Dedifferentiated amniotic fluid mesenchymal stem cell (primary cell): ENCODE measurements around the gene TLE5.
"Not testable (repeated sequence)": the region's sequence is repeated elsewhere in the genome, so short reads cannot be mapped to it uniquely, and the experiment has no call there.

Source experiments
- DNase-seq: peaks from one replicate; pipeline ENCODE4 v3.0.0-alpha.2; 2016; ENCODE audit errors: extremely low spot score

The TLE5 gene

GRCh38 chr19:3025549-3025886, 36.8 kb downstream of the TLE5 start:
- no peak for DNase-seq

GRCh38 chr19:3024870-3025548, 37.3 kb downstream of the TLE5 start:
- no peak for DNase-seq

DNA sequence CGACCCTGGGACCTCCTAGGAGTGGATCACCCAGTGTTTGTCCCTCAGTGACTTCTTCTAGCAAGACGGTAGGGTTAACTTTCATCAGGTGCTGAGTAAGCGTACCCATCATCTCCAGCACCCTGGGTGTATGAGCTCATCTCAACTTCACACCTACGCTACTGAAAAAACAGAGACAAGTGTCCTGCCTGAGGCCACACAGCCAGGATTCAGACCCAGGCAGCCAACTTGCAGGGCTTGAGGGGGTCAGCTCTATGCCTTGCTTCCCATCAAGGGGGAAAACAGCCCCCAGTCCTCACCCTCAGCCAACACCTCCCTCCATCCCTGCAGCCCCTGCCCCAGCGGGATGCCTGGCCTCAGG, 37.8 kb downstream of the TLE5 start:
- no peak for DNase-seq

GRCh38 chr19:3020321-3020960, 41.9 kb downstream of the TLE5 start:
- DNase-seq = no peak

DNA sequence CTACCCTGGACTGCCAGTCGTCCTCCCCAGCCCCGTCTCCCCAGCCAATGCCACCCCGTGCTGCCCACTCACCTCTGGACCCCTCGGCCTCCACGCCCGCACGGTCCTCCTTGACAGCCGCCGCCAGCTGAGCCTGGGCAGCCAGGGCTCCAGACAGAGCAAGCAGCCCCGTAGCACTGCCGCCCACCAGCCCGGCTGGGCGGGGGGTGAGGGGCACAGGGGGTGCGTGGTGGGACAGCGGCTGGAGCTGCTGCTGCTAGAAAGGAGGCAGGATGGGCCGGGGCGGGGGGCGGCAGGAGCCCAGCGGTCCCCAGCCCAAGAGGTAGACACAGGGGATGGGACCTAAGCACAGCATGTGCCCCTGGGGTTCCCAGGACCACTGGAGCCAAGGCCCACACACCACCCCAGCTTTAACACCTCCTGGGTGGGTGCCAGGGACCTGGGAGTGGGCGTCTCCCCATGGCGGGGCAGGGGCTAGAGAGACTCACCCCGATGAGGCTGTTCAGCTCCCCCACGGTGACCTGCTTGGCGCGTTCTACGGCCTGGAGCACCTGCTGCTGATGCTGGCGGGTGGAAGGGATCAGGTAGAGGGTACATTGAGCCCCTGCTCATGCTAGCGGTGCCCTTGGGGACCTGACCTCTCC, 43.0 kb downstream of the TLE5 start:
- DNase-seq = no peak

DNA sequence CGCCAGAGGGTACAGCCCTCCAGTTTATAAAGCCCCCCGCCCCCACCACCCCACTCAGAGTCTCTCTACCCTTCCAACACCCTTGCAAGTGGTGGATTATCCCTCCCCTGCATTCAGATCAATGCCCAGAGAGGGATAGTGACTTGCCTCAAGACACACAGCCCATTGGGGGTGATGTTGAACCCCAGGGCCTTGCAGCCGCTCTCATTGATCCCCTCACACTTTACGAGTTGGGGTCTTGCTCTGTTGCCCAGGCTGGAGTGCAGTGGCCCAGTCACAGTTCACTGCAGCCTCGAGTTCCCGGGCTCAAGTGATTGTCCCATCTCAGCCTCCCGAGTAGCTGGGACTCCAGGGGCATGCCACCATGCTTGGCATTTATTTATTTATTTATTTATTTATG, 44.4 kb downstream of the TLE5 start:
- no peak for DNase-seq

DNA sequence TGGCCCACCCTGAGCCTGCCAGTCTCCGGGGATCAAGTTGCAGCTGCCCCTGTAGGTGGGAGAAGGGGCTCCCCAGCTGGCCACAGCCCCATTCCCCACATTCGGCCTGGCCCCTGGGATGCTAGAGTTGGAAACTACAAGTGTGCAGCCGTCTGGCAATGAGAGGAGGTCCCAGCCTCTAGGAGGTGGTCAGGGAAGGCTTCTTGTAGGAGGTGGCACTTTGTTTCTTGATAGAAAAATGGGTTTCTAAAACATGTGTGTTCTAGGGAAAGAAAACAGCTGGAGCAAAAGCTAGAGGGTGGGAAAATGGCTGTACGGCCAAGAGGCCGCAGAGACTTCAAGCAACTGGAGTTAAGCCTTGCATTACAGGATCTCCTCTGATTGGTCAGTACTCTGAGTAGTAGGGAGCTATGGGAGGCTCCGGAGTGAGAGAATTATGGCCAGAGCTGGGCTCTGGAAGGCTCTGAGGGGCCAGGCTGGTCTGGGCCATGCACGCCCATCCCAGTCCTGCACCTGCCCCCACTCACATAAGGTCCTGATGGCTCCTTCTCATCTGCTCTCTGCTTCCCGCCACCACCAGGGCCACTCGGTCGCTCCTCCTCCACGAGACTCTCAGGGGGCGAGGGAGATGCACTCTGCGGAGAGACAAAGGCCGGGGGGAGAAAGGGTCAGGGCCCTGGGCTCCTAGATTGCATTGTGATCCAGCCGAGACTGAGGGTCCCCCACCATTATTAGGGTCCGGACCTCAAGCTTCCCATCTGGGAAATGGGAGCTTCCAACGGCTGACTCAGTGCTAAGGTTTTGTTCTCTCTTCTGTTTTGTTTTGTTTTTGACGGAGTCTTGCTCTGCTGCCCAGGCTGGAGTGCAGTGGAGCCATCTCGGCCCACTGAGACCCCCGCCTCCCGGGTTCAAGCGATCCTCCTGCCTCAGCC, 46.9 kb downstream of the TLE5 start:
- DNase-seq = no peak

DNA sequence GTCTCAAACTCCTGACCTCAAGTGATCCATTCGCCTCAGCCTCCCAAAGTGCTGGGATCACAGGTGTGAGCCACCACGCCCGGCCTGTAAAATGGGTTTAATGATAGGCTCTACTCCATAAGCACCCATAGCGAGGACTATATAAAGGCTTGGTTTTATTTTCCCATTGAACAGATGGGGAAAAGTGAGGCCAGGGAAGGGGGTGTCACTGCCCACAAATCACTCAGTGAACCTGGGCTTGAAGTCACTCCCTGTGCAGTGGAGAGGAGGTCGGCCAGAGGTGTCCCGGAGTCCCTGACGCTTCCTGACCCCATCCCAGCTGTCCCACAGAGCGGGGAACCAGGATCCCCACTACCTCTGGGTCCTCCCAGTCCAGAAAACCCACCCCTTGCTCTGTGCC, 48.2 kb downstream of the TLE5 start:
- DNase-seq = no peak

DNA sequence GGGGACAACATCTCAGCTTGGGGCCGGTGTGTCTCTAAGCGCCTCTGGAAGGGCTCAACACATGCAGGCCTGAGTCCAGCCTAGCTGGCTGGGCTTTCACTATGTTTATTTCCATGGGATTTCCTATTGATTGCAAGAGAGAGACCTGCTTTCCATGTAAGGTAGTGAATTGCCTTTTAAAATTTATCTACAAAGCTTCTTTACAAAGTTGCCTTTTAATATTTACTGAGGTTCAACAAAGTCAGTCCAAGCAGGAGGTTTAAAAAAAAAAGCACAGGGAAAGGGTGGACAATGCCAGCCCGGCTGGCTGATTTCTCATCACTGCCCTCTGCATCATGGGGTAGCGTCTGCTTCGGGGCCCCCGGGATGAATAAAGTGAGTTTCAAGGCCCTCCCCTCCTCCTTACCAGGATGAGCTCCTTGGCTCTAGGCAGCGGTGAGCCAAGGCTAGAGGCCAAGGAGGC, 49.0 kb downstream of the TLE5 start:
- no peak for DNase-seq

GRCh38 chr19:3012621-3013262, 49.6 kb downstream of the TLE5 start:
- DNase-seq = no peak

- not testable (repeated sequence) for DNase-seq
Measured at GRCh38 chr19:3012059-3012458, 50.2 kb downstream of the TLE5 start.

- DNase-seq = no peak
Measured at GRCh38 chr19:3010871-3011270, 51.4 kb downstream of the TLE5 start.

GRCh38 chr19:3008994-3009393, 53.3 kb downstream of the TLE5 start:
- no peak for DNase-seq

DNA sequence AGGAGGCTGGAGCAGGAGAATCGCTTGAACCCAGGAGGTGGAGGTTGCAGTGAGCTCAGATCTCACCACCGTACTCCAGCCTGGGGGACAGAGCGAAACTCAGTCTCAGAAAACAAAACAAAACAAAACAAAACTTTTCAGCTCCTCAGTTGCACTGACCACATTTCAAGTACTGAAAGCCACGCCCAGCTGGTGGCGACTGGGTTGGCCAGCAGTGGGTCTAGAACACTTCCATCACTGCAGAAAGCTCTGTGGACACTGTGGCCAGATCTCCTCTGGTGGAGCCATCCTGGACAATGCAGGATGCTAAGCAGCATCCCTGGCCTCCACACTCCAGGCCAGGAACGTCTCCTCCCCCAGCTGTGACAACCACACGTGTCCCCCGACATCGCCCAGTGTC, 54.3 kb downstream of the TLE5 start:
- DNase-seq = no peak

DNA sequence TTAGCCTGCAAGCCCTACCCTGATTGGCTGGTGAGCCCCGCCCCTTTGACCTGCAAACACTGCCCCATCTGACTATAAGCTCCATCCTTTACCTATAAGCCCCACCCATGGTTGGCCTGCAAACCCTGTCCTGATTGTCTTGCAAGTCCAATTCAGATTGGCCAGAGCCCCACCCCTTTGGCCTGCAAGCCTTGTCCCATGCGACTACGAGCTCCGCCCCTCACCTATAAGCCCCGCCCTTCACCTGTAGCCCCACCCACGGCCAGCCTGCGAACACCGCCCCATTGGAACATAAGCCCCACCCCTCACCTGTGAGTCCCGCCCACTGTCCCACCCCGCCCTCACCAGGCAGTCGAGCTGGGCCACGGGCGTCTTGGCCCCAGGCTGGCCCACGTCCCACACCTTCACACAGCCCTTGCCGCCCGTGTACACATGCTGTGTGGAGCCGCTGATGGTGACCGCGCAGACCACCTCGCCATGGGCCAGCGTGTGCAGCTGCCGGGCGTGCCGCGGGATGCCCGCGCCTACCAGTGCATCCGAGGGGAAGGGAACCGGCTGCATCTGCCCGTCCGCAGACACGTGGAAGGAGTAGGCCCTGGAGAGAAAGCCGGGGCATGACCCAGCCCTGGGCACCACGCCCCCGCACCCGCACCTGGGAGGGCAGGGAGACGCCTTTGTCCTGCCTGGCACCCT, 56.1 kb downstream of the TLE5 start:
- DNase-seq = no peak

DNA sequence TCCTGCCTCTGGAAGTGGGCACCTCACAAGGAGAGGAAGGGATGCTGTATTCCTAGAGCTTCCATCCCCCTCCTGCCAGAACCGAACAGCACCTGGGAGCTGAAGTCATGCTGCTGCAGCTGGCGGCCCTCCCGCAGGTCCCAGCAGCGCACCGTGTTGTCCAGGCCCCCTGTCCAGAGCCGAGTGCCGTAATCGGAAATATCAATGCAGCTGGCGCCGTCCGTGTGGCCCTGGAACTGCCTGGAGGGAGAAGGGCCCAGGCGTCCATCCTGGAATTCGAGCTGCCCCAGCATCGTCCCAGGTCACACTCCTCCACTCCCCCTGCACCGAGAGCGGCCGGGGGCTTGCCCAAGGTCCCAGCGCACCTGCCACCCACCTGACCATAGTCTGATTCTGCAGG, 57.0 kb downstream of the TLE5 start:
- no peak for DNase-seq

GRCh38 chr19:3004522-3004921, 57.8 kb downstream of the TLE5 start:
- DNase-seq = no peak

- no peak for DNase-seq
Measured at GRCh38 chr19:3003046-3003445, 59.2 kb downstream of the TLE5 start.
